GM18519 (cell line): Measurements from ENCODE around the gene SIX1.

Experiments
- ATAC-seq: cut with Tn5 transposase; IDR thresholded peaks from one replicate; pipeline ENCODE4 v1.9.1; 2021; ENCODE audit warnings: mild to moderate bottlenecking, moderate library complexity; ENCODE audit not compliant: unreplicated experiment, low FRiP score

Gene SIX1

GRCh38 chr14:60643463-60644314 lies 5.6 kb downstream of the SIX1 start:
- ATAC-seq: no peak

- no peak for ATAC-seq
Measured at GRCh38 chr14:60643141-60643462, 6.2 kb downstream of the SIX1 start.

- ATAC-seq: no peak
Measured at GRCh38 chr14:60642270-60643140, 6.8 kb downstream of the SIX1 start.

GRCh38 chr14:60641742-60642269 lies 7.5 kb downstream of the SIX1 start:
- ATAC-seq: no peak

GRCh38 chr14:60640859-60641741 lies 8.2 kb downstream of the SIX1 start:
- no peak for ATAC-seq

GRCh38 chr14:60639674-60640073 lies 9.6 kb downstream of the SIX1 start:
- ATAC-seq: no peak

- no peak for ATAC-seq
Measured at GRCh38 chr14:60637479-60638315, 11.6 kb downstream of the SIX1 start.

GRCh38 chr14:60636879-60637478 lies 12.3 kb downstream of the SIX1 start:
- ATAC-seq: no peak

GRCh38 chr14:60634153-60634552 lies 15.1 kb downstream of the SIX1 start:
- no peak for ATAC-seq

- ATAC-seq: no peak
Measured at GRCh38 chr14:60632777-60633176, 16.5 kb downstream of the SIX1 start.

- no peak for ATAC-seq
Measured at GRCh38 chr14:60632257-60632656, 17.0 kb downstream of the SIX1 start.

GRCh38 chr14:60631842-60632241 lies 17.4 kb downstream of the SIX1 start:
- ATAC-seq: no peak

GRCh38 chr14:60630129-60630528 lies 19.1 kb downstream of the SIX1 start:
- no peak for ATAC-seq

GRCh38 chr14:60628892-60629291 lies 20.4 kb downstream of the SIX1 start:
- no peak for ATAC-seq

GRCh38 chr14:60622917-60623257 lies 26.4 kb downstream of the SIX1 start:
- no peak for ATAC-seq

GRCh38 chr14:60622210-60622916 lies 26.9 kb downstream of the SIX1 start:
- ATAC-seq: no peak

- ATAC-seq: no peak
Measured at GRCh38 chr14:60621386-60621785, 27.9 kb downstream of the SIX1 start.

- no peak for ATAC-seq
Measured at GRCh38 chr14:60618241-60618640, 31.0 kb downstream of the SIX1 start.
